K562 (cell line): ENCODE measurements around the gene ATOH8. TPM values are rescaled to one million over a fixed set of nuclear protein-coding genes. Genes with fewer than 3 reads are reported as not detected.

ENCODE experiments used
- ATAC-seq: fragments of 200-7000 bp; cut with Tn5 transposase; 3 replicates; pipeline ENCODE4 v1.9.1; 2020; ENCODE audit warnings: moderate library complexity
- BruUV-seq: library from RNA; stranded (reverse); fragments of 400-500 nt; replicated peaks from 2 replicates; lab custom pipeline; 2021; lab: Mats Ljungman, UMichigan
- CTCF ChIA-PET: fragments of 300-600 bp; formaldehyde crosslinking; extraction: SDS; loops from one replicate; lab custom pipeline; 2021; ENCODE audit warnings: low intra/inter-chr PET ratio; lab: Yijun Ruan, JAX
- POLR2A ChIA-PET: fragments of 300-600, 350-650 bp; sonication (Branson Sonifier 250); formaldehyde crosslinking; extraction: SDS; loops from one replicate; lab custom pipeline; 2021; ENCODE audit warnings: antibody characterized with exemption, inconsistent platforms; lab: Yijun Ruan, JAX
- DNase-seq, 4 experiments: peaks; one replicate each; pipeline versions ENCODE4 v3.0.0 to v3.0.0-alpha.2; 2011 to 2018; ENCODE audit warnings: low spot score in 3 of 4, mixed read lengths in 3 of 4; ENCODE audit errors: extremely low read depth in 1 of 4
- FAIRE-seq: peaks from 2 replicates; lab custom pipeline; 2011; peaks lifted over from hg19 to GRCh38; lab: Jason Lieb, UNC
- H2AFZ ChIP-seq: 2 replicates; pipeline ENCODE4 v1.6.0; 2011; ENCODE audit warnings: low read depth, low read length, control low read depth, inconsistent platforms
- H3K27ac ChIP-seq: fragments of 200-600 bp; 3 replicates; pipeline ENCODE4 v1.8.0; 2011; ENCODE audit warnings: low read depth, mild to moderate bottlenecking, control low read depth, inconsistent platforms, low read length, moderate library complexity, mixed read lengths; ENCODE audit errors: extremely low read depth
- H3K27me3 ChIP-seq, 2 experiments: fragments of 300-600 bp in 1 of 2; 2 replicates in 1 of 2; 3 replicates in 1 of 2; pipeline versions ENCODE4 v1.6.0 to v1.8.0; 2011; ENCODE audit warnings: inconsistent platforms in 2 of 2, low read length in 2 of 2, mild to moderate bottlenecking in 1 of 2, mixed read lengths in 1 of 2, moderate library complexity in 1 of 2; ENCODE audit not compliant: control insufficient read depth in 2 of 2, insufficient read depth in 2 of 2
- H3K36me3 ChIP-seq: fragments of 300-600 bp; 3 replicates; pipeline ENCODE4 v1.8.0; 2011; ENCODE audit warnings: mild to moderate bottlenecking, low read length, inconsistent platforms; ENCODE audit not compliant: control insufficient read depth, insufficient read depth
- H3K4me1 ChIP-seq, 2 experiments: fragments of 200-600 bp in 1 of 2; replicated peaks in 1 of 2; 2 replicates in 1 of 2; 3 replicates in 1 of 2; pipeline versions ENCODE4 v1.5.1 to v1.8.0; 2011; ENCODE audit warnings: inconsistent platforms in 2 of 2, low read length in 2 of 2, mild to moderate bottlenecking in 1 of 2, mixed read lengths in 1 of 2, moderate library complexity in 1 of 2; ENCODE audit not compliant: control insufficient read depth in 2 of 2, insufficient read depth in 2 of 2
- H3K4me2 ChIP-seq: 2 replicates; pipeline ENCODE4 v1.6.1; 2011; ENCODE audit warnings: low read length, control low read depth, inconsistent platforms, mixed read lengths; ENCODE audit not compliant: insufficient read depth
- H3K4me3 ChIP-seq: fragments of 200-600 bp; sonication (generic), shearing (Covaris generic); 2 replicates; pipeline ENCODE4 v1.5.1; 2016; ENCODE audit warnings: control low read depth, inconsistent platforms
- H3K79me2 ChIP-seq: fragments of 200-600 bp; 3 replicates; pipeline ENCODE4 v1.8.0; 2011; ENCODE audit warnings: low read length, inconsistent platforms; ENCODE audit not compliant: control insufficient read depth, insufficient read depth
- H3K9ac ChIP-seq, 2 experiments: 2 replicates each; pipeline versions ENCODE4 v1.6.0 to v1.6.1; 2011; ENCODE audit warnings: low read depth in 2 of 2, low read length in 2 of 2, control low read depth in 1 of 2, inconsistent platforms in 1 of 2, mild to moderate bottlenecking in 1 of 2, mixed read lengths in 1 of 2; ENCODE audit not compliant: insufficient read depth in 1 of 2
- H3K9me1 ChIP-seq: one replicate; pipeline ENCODE4 v1.6.0; 2011; ENCODE audit warnings: inconsistent platforms, mild to moderate bottlenecking, low read length, moderate library complexity; ENCODE audit not compliant: control insufficient read depth, insufficient read depth
- H3K9me3 ChIP-seq: replicated peaks from 2 replicates; pipeline ENCODE4 v1.5.1; 2011; ENCODE audit warnings: low read depth, low read length, inconsistent platforms; ENCODE audit not compliant: control insufficient read depth, insufficient read depth
- H4K20me1 ChIP-seq: replicated peaks from 2 replicates; pipeline ENCODE4 v1.6.1; 2011; ENCODE audit warnings: low read length, inconsistent platforms, mixed read lengths; ENCODE audit not compliant: control insufficient read depth, insufficient read depth
- BRCA1 ChIP-seq, 2 experiments: fragments of 450-650 bp in 1 of 2; sonication (generic) in 1 of 2; formaldehyde crosslinking in 1 of 2; IDR thresholded peaks; 2 replicates each; pipeline versions ENCODE4 v1.5.0 to v1.6.1; 2017 to 2020; ENCODE audit warnings: mild to moderate bottlenecking in 1 of 2, missing genetic modification reagents in 1 of 2
- IRF2 ChIP-seq: sonication (generic); formaldehyde crosslinking; IDR thresholded peaks from 2 replicates; pipeline ENCODE4 v1.8.1; 2022; ENCODE audit warnings: mild to moderate bottlenecking, missing genetic modification reagents
- L3MBTL2 ChIP-seq: fragments of 450-650 bp; IDR thresholded peaks from 2 replicates; pipeline ENCODE4 v1.6.1; 2016; ENCODE audit warnings: mild to moderate bottlenecking, moderate library complexity
- MYNN ChIP-seq, 2 experiments: sonication (generic); formaldehyde crosslinking in 1 of 2; IDR thresholded peaks; 2 replicates each; pipeline versions ENCODE4 v1.5.0 to v1.6.1; 2016 to 2020; ENCODE audit warnings: antibody characterized with exemption in 1 of 2, missing genetic modification reagents in 1 of 2
- NFATC3 ChIP-seq: fragments of 450-650 bp; IDR thresholded peaks from 2 replicates; pipeline ENCODE4 v1.6.1; 2017; ENCODE audit warnings: mild to moderate bottlenecking
- POLR3A ChIP-seq: IDR thresholded peaks from 2 replicates; pipeline ENCODE4 v1.6.1; 2011; ENCODE audit warnings: borderline replicate concordance, mild to moderate bottlenecking, moderate library complexity; ENCODE audit not compliant: insufficient read length, insufficient read depth; ENCODE audit errors: extremely low read depth
- SIN3B ChIP-seq: fragments of 450-650 bp; IDR thresholded peaks from 2 replicates; pipeline ENCODE4 v1.6.1; 2017; ENCODE audit warnings: low read depth, mild to moderate bottlenecking, moderate library complexity
- WHSC1 ChIP-seq: IDR thresholded peaks from one replicate; pipeline ENCODE4 v1.6.1; 2012; ENCODE audit warnings: low read length, control low read depth, inconsistent platforms
- ZBTB7A ChIP-seq: IDR thresholded peaks from 2 replicates; pipeline ENCODE4 v1.6.1; 2011; ENCODE audit warnings: low read depth, mild to moderate bottlenecking, low read length, moderate library complexity, borderline replicate concordance; ENCODE audit not compliant: control insufficient read depth
- WGBS: fragments of 100-300 bp; shearing (Covaris generic); methylation state at CpG from one replicate; pipeline ENCODE4 v1.1.6; 2016; ENCODE audit warnings: low coverage, mixed read lengths; ENCODE audit not compliant: insufficient coverage; ENCODE audit errors: missing lambda C conversion rate; 5-methylcytosine and 5-hydroxymethylcytosine counted together
- in situ Hi-C: fragments of 300-500 bp; cut with MboI; formaldehyde crosslinking; loops from 4 replicates; pipeline ENCODE4 v1.15.0; 2018; ENCODE audit warnings: inconsistent platforms, mixed read lengths
- intact Hi-C: fragments of 100-400 bp; cut with micrococcal nuclease; formaldehyde crosslinking; loops from 2 replicates; pipeline ENCODE4 v1.14.2; 2022
- polyA plus RNA-seq, 8 experiments: library from polyadenylated mRNA; depleted of rRNA in 4 of 8; stranded (reverse) in 5 of 8; unstranded in 3 of 8; fragments of >200 nt; fragmentation: Nextera tagmentation in 2 of 8; fragmentation: Illumina TruSeq in 1 of 8; extraction: Ambion mirVana in 2 of 8; extraction: Trizol in 1 of 8; gene quantifications; 2 replicates each; pipeline versions ENCODE4 v1.2.1 to v1.2.3, GENCODE V29; 2011 to 2014; ENCODE audit warnings: inconsistent platforms in 1 of 8, missing spikeins in 1 of 8
- total RNA-seq, 7 experiments: library from RNA; depleted of rRNA in 6 of 7; stranded (reverse); fragments of >200 nt in 6 of 7; fragmentation: Illumina TruSeq in 2 of 7; extraction: Trizol in 2 of 7; gene quantifications; 2 replicates each; pipeline versions ENCODE4 v1.2.1 to v1.2.3, GENCODE V29; 2011 to 2021; ENCODE audit warnings: low replicate concordance in 1 of 7
- TF ChIP-seq, protein P1 (sequence below): fragments of 200-600 bp; sonication (generic); IDR thresholded peaks from one replicate; pipeline ENCODE4 v1.6.1; 2012; ENCODE audit warnings: mild to moderate bottlenecking, low read depth, low read length, inconsistent platforms

ATOH8 gene
- total and polyA plus RNA-seq, 9 of the 15 experiments (the other 6 are each of a cell fraction or from before 2014, with no cell fraction given), result not detected

DNA sequence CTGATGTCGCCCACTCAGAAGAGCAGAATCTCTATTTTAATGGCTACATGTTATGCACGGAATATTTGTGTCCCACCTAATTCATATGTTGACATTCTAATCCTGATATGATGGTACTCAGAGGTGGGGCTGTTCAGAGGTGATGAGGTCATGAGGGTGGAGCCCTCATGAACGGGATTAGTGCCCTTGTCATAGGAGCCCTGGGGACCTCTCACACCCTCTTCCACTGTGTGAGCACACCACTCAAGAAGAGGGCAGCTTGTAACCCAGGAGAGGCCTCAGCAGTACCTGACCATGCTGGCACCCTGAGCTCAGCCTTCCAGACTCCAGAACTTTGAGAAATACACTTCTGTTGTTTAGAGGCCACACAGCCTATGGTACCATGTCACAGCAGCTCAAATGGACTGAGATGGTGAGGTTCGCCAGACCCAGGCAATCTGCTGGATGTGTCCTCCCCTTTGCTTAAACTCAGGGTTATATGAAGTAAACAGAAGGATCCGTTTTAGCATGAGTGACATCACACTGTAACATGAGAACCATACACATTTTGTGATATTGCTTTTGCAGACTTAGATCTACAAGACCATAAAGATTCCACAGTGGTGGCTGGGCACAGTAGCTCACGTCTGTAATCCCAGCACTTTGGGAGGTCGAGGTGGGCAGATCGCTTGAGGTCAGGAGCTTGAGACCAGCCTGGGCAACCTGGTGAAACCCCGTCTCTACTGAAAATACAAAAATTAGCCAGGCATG lies 48.7 kb downstream of the ATOH8 start:
- WGBS, result under 1% methylated on average over 9 of the region's 9 CpGs
- no TSS peak for BruUV-seq
- Histone ChIP-seq H3K4me3 (no peak overlapping the region), H3K36me3 (no peaks in the 10 kb centered on the region), H3K4me2 (no peak overlapping the region), H2AFZ (no peak overlapping the region), H3K9ac (no peak overlapping the region), H3K79me2 (no peaks in the 10 kb centered on the region), H4K20me1 (no peaks in the 10 kb centered on the region), H3K4me1 (no peaks in the 10 kb centered on the region; a peak in 1 of 5 replicates), H3K9me3 (0 out of 2 replicates have a peak, but pooled peaks cover 2% of the 10 kb centered on the region), H3K27me3 (peaks cover under 1 to 18% of the 10 kb centered on the region in 2 experiments; a peak in 3 of 5 replicates), H3K27ac (no peak overlapping the region), H3K9me1 (no peaks in the 10 kb centered on the region)
- intact Hi-C loops, result no loop called here
- in situ Hi-C loops, result no loop called here
- no peak for FAIRE-seq
- DNase-seq, result no peak
- CTCF ChIA-PET, result interaction anchor here (1.4 kb wide), 1 partner anchor 74 kb away, joined by 4 read pairs; no protein-coding TSS in a partner anchor
- POLR2A ChIA-PET, result interaction anchor here (0.7 to 1.0 kb wide), 3 partner anchors 11 to 37 kb away, joined by 3 to 4 read pairs (median 3); no protein-coding TSS in a partner anchor
- no peak for ATAC-seq
- TF ChIP-seq SIN3B (no peak), WHSC1 (no peak), MYNN (IDR thresholded peaks at IDR 0.05) (no peak), MYNN (CRISPR knock-in tag; IDR thresholded peaks at IDR 0.05) (no peak), BRCA1 (IDR thresholded peaks at IDR 0.05) (no peak), BRCA1 (CRISPR knock-in tag; IDR thresholded peaks at IDR 0.05) (no peak), L3MBTL2 (no peak), POLR3A (no peak), NFATC3 (no peak), ZBTB7A (no peak), IRF2 (CRISPR knock-in tag) (no peak)
- TF ChIP-seq, protein P1, sequence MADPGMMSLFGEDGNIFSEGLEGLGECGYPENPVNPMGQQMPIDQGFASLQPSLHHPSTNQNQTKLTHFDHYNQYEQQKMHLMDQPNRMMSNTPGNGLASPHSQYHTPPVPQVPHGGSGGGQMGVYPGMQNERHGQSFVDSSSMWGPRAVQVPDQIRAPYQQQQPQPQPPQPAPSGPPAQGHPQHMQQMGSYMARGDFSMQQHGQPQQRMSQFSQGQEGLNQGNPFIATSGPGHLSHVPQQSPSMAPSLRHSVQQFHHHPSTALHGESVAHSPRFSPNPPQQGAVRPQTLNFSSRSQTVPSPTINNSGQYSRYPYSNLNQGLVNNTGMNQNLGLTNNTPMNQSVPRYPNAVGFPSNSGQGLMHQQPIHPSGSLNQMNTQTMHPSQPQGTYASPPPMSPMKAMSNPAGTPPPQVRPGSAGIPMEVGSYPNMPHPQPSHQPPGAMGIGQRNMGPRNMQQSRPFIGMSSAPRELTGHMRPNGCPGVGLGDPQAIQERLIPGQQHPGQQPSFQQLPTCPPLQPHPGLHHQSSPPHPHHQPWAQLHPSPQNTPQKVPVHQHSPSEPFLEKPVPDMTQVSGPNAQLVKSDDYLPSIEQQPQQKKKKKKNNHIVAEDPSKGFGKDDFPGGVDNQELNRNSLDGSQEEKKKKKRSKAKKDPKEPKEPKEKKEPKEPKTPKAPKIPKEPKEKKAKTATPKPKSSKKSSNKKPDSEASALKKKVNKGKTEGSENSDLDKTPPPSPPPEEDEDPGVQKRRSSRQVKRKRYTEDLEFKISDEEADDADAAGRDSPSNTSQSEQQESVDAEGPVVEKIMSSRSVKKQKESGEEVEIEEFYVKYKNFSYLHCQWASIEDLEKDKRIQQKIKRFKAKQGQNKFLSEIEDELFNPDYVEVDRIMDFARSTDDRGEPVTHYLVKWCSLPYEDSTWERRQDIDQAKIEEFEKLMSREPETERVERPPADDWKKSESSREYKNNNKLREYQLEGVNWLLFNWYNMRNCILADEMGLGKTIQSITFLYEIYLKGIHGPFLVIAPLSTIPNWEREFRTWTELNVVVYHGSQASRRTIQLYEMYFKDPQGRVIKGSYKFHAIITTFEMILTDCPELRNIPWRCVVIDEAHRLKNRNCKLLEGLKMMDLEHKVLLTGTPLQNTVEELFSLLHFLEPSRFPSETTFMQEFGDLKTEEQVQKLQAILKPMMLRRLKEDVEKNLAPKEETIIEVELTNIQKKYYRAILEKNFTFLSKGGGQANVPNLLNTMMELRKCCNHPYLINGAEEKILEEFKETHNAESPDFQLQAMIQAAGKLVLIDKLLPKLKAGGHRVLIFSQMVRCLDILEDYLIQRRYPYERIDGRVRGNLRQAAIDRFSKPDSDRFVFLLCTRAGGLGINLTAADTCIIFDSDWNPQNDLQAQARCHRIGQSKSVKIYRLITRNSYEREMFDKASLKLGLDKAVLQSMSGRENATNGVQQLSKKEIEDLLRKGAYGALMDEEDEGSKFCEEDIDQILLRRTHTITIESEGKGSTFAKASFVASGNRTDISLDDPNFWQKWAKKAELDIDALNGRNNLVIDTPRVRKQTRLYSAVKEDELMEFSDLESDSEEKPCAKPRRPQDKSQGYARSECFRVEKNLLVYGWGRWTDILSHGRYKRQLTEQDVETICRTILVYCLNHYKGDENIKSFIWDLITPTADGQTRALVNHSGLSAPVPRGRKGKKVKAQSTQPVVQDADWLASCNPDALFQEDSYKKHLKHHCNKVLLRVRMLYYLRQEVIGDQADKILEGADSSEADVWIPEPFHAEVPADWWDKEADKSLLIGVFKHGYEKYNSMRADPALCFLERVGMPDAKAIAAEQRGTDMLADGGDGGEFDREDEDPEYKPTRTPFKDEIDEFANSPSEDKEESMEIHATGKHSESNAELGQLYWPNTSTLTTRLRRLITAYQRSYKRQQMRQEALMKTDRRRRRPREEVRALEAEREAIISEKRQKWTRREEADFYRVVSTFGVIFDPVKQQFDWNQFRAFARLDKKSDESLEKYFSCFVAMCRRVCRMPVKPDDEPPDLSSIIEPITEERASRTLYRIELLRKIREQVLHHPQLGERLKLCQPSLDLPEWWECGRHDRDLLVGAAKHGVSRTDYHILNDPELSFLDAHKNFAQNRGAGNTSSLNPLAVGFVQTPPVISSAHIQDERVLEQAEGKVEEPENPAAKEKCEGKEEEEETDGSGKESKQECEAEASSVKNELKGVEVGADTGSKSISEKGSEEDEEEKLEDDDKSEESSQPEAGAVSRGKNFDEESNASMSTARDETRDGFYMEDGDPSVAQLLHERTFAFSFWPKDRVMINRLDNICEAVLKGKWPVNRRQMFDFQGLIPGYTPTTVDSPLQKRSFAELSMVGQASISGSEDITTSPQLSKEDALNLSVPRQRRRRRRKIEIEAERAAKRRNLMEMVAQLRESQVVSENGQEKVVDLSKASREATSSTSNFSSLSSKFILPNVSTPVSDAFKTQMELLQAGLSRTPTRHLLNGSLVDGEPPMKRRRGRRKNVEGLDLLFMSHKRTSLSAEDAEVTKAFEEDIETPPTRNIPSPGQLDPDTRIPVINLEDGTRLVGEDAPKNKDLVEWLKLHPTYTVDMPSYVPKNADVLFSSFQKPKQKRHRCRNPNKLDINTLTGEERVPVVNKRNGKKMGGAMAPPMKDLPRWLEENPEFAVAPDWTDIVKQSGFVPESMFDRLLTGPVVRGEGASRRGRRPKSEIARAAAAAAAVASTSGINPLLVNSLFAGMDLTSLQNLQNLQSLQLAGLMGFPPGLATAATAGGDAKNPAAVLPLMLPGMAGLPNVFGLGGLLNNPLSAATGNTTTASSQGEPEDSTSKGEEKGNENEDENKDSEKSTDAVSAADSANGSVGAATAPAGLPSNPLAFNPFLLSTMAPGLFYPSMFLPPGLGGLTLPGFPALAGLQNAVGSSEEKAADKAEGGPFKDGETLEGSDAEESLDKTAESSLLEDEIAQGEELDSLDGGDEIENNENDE, result no peak
